Thyroid gland (tissue), 4 donors: ENCODE data around the gene ATP5PB. TPM values are rescaled to one million over a fixed set of nuclear protein-coding genes. Genes with fewer than 3 reads are reported as not detected.
A peak's percentile ranks its signal among the peaks of the same experiment; 100 is the strongest.

Experiments
- DNase-seq, 2 donors: peaks; one replicate each; pipeline ENCODE4 v3.0.0-alpha.2; 2019
- H3K27ac ChIP-seq, 3 donors: fragments of 200-600 bp; sonication (generic); 1 replicate in 2 of 3; 2 replicates in 1 of 3; pipeline ENCODE4 v1.5.1; 2016 to 2019; ENCODE audit warnings: mild to moderate bottlenecking in 1 of 3, moderate library complexity in 1 of 3
- H3K27me3 ChIP-seq: fragments of 200-600 bp; sonication (generic); one replicate; pipeline ENCODE4 v1.5.1; 2019
- H3K36me3 ChIP-seq, 2 donors: fragments of 200-600 bp; sonication (generic); one replicate each; pipeline ENCODE4 v1.5.1; 2016 to 2019
- H3K4me1 ChIP-seq, 2 donors: fragments of 200-600 bp; sonication (generic); one replicate each; pipeline ENCODE4 v1.5.1; 2017 to 2019
- H3K4me3 ChIP-seq, 3 donors: fragments of 200-600 bp; sonication (generic); replicated peaks in 1 of 3; 1 replicate in 2 of 3; 2 replicates in 1 of 3; pipeline ENCODE4 v1.5.1; 2016; ENCODE audit warnings: mild to moderate bottlenecking in 1 of 3
- H3K9me3 ChIP-seq: fragments of 200-600 bp; sonication (generic); one replicate; pipeline ENCODE4 v1.5.1; 2017
- POLR2A ChIP-seq, 2 donors: fragments of 450-650 bp; IDR thresholded peaks; one replicate each; pipeline ENCODE4 v1.6.1; 2017; ENCODE audit warnings: antibody characterized with exemption in 2 of 2, mild to moderate bottlenecking in 2 of 2, moderate library complexity in 1 of 2
- WGBS, 2 donors: methylation state at CpG; one replicate each; pipeline ENCODE4 v1.1.5; 2017; 5-methylcytosine and 5-hydroxymethylcytosine counted together
- intact Hi-C: fragments of 100-400 bp; cut with DNase I; formaldehyde crosslinking; loops from one replicate; pipeline ENCODE4 v1.15.1; 2023
- total RNA-seq, 4 donors: library from RNA; depleted of rRNA; stranded (reverse); fragments of >200 nt; gene quantifications; one replicate each; pipeline ENCODE4 v1.2.3, GENCODE V29; 2016
- TF ChIP-seq, protein P1 (sequence below), 6 experiments: fragments of 200-600 bp in 3 of 6; fragments of 450-650 bp in 3 of 6; sonication (generic) in 3 of 6; IDR thresholded peaks; one replicate each; pipeline ENCODE4 v1.5.1; 2016 to 2019; ENCODE audit warnings: antibody characterized with exemption in 6 of 6, mild to moderate bottlenecking in 2 of 6, inconsistent platforms in 1 of 6, moderate library complexity in 1 of 6

The ATP5PB gene
- total RNA-seq, 4 donors from 2014 or later: 128 to 252 (median 193) TPM

DNA sequence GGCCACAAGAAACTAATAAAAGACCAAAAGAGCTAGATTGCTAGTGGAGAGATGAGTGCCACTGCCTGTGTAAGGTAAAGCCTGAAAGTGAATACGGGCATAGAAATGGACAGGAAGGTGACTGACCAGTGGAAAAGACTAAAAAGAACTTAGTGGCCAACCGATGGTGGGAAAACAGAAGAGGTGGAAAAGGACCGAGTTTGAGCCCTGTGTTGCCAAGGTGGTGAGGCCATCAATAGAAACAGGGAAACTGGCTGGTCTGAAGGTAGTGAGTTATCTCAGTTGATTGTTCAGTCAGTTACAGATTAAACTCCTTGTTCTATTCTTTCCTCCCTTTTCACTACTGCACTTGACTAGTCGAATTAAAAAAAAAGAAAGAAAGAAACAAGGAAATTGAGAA lies 2.7 kb upstream of the ATP5PB start:
- no peak overlapping the region for H3K4me3 ChIP-seq
- 89 to 94% methylated on average over 4 of the region's 4 CpGs for WGBS, 2 donors
- no peak for DNase-seq
- intact Hi-C loops: no loop called here
- H3K36me3 ChIP-seq: peaks cover 29 to 34% of the 10 kb centered on the region in 2 donors
- no peaks in the 10 kb centered on the region for H3K27me3 ChIP-seq
- no peaks in the 10 kb centered on the region for H3K9me3 ChIP-seq
- TF ChIP-seq POLR2A (IDR thresholded peaks at IDR 0.05): no peak
- TF ChIP-seq, protein P1, sequence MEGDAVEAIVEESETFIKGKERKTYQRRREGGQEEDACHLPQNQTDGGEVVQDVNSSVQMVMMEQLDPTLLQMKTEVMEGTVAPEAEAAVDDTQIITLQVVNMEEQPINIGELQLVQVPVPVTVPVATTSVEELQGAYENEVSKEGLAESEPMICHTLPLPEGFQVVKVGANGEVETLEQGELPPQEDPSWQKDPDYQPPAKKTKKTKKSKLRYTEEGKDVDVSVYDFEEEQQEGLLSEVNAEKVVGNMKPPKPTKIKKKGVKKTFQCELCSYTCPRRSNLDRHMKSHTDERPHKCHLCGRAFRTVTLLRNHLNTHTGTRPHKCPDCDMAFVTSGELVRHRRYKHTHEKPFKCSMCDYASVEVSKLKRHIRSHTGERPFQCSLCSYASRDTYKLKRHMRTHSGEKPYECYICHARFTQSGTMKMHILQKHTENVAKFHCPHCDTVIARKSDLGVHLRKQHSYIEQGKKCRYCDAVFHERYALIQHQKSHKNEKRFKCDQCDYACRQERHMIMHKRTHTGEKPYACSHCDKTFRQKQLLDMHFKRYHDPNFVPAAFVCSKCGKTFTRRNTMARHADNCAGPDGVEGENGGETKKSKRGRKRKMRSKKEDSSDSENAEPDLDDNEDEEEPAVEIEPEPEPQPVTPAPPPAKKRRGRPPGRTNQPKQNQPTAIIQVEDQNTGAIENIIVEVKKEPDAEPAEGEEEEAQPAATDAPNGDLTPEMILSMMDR (IDR thresholded peaks at IDR 0.05): no peak
- peaks cover 9 to 24% of the 10 kb centered on the region in 2 donors for H3K4me1 ChIP-seq
- H3K27ac ChIP-seq: no peak overlapping the region

DNA sequence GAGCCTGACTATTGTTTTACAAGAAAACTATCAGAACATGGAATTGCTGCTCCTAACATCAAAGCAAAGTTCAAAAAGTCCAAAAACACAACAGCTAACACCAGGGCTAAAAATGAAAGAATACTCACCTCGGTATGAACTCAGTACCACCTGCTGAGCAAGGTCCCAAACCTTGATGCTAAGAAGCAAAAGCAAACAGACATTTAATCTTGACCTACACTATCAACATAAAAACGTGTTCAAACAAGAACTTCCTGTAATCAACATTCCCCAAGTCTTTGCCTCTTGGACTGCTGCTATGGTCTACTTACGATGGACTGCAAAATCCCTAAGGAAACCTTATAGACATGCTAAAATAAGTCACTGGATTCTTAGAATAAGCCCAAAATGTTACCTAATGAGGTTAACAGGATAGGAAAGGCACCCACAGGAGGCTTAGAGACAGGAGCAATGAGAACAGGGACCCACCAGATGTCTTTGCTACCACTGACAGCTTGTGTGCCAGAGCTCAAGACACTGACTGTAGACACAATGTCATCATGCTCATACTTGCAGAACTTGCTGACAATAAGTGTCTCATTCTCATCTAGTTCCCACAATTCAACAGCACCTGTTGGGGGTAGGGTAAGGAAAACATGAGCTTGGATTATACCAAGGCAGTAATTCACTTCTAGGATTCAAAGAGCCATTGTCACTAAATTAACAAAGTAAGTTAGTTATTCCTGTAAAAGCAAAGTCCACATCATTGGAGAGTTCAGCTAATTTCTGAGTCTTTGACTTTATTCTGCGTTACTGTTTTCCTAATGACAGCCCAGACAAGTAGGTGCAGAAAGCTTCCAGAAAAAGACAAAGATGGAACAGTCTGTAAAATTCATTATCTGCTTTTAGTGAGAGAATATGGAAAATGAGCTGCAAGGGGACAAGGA lies 2.0 kb upstream of the ATP5PB start:
- TF ChIP-seq POLR2A (IDR thresholded peaks at IDR 0.05): no peak
- TF ChIP-seq, protein P1 (IDR thresholded peaks at IDR 0.05): no peak
- Histone ChIP-seq H3K9me3 (no peaks in the 10 kb centered on the region), H3K27me3 (no peaks in the 10 kb centered on the region), H3K4me3 (no peak overlapping the region), H3K36me3 (peaks cover 22 to 27% of the 10 kb centered on the region in 2 donors), H3K4me1 (peaks cover 9 to 28% of the 10 kb centered on the region in 2 donors), H3K27ac (no peak overlapping the region)
- intact Hi-C loops: no loop called here
- no peak for DNase-seq
- 75 to 77% methylated on average over 4 of the region's 4 CpGs for WGBS, 2 donors

DNA sequence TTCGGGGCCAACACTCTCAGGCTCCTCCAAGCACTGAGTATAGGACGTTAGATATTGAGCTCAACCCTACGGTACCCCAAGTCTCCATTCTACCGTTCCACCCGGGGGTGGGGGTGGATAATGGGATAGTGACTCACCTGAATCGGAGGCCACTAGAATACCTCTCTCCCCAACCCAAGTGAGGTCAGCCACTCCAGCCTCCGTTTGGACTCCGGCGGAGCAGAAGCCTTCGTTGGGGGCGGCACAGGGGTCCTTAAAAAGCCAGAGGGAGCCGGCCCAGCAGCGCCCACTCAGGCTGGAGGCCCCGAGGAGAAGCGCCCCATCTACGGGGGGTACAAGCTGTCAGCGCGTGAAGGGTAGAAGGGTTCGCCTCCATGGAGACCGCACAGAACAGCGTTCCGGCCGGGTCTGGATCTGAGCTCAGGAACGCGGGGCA lies 764 bp upstream of the ATP5PB start:
- 0 to 3% methylated on average over 21 to 25 of the region's 25 CpGs for WGBS, 2 donors
- Histone ChIP-seq H3K9me3 (no peaks in the 10 kb centered on the region), H3K4me3 (peak overlapping the region; percentile 67 to 86 (median 77)), H3K27me3 (no peaks in the 10 kb centered on the region), H3K4me1 (peaks cover 9 to 28% of the 10 kb centered on the region in 2 donors), H3K27ac (peak overlapping the region in 1 of 3 donors; percentile 60), H3K36me3 (peaks cover 13 to 14% of the 10 kb centered on the region in 2 donors)
- no peak for TF ChIP-seq POLR2A (IDR thresholded peaks at IDR 0.05)
- TF ChIP-seq, protein P1 (IDR thresholded peaks at IDR 0.05): no peak
- no peak for DNase-seq
- intact Hi-C loops: no loop called here

DNA sequence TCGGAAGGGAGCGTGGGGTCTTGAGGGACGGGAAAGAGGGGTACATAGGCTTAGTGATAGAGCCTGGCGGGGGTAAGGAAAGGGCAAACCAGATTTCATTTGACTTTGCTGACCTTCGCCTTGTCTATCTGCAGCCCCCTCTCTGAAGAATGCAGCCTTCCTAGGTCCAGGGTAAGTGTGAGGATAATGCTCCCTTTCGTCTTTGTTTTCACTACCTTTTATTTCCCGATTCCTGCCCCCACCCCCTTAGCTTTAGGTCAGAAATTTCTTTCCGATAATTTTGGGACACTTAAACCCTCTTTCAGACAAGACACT lies 396 bp downstream of the ATP5PB start:
- H3K36me3 ChIP-seq: peaks cover 6 to 9% of the 10 kb centered on the region in 2 donors
- intact Hi-C loops: no loop called here
- no peak for DNase-seq
- TF ChIP-seq, protein P1 (IDR thresholded peaks at IDR 0.05): no peak
- no peak for TF ChIP-seq POLR2A (IDR thresholded peaks at IDR 0.05)
- H3K27me3 ChIP-seq: no peaks in the 10 kb centered on the region
- peak overlapping the region; percentile 52 to 86 (median 77) for H3K4me3 ChIP-seq
- H3K4me1 ChIP-seq: peaks cover 9 to 28% of the 10 kb centered on the region in 2 donors
- no peaks in the 10 kb centered on the region for H3K9me3 ChIP-seq
- peak overlapping the region; percentile 49 to 74 (median 71) for H3K27ac ChIP-seq
- 0 to 1% methylated on average over 8 of the region's 8 CpGs for WGBS, 2 donors

DNA sequence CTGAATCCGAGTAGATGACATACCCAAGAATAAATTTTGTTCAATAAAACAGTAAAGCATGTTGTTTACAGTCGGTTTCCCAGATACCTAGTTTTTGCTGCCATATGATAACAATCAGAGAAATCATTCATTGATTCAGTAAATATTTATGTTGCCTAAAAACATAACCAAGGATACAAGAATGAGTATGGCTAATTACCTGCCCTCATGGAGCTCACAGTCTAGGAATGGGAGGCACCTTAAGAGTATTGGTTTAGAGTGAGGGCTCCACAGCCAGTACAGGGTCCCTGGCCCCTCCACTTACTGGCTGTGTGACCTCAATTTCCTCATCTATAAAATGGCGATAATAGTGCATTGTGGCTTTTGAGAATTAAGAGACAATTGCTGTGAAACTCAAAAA lies 921 bp downstream of the ATP5PB start:
- no peaks in the 10 kb centered on the region for H3K9me3 ChIP-seq
- no peak overlapping the region for H3K27ac ChIP-seq
- H3K4me1 ChIP-seq: peaks cover 9 to 28% of the 10 kb centered on the region in 2 donors
- 52 to 60% methylated on average over 3 of the region's 3 CpGs for WGBS, 2 donors
- no peak for DNase-seq
- H3K36me3 ChIP-seq: peaks cover 6 to 9% of the 10 kb centered on the region in 2 donors
- H3K4me3 ChIP-seq: peak overlapping the region in 2 of 3 donors; percentile 52 to 86
- intact Hi-C loops: no loop called here
- H3K27me3 ChIP-seq: no peaks in the 10 kb centered on the region
- TF ChIP-seq POLR2A (IDR thresholded peaks at IDR 0.05): no peak
